Activated CD4-positive, alpha-beta T cell treated with anti-CD3 and anti-CD28 coated beads, Interleukin-2, amount 10 ng/mL, durations not matched to agents 7 days and 5 days (primary cell): Measurements from ENCODE around the gene MCOLN1. TPM values are rescaled to one million over a fixed set of nuclear protein-coding genes. Genes with fewer than 3 reads are reported as not detected.
"Not testable (repeated sequence)": the region's sequence is repeated elsewhere in the genome, so short reads cannot be mapped to it uniquely, and the experiment has no call there.

ENCODE experiments used
- CTCF ChIA-PET: fragments of 350-600 bp; sonication (Branson Sonifier 250); formaldehyde crosslinking; loops from one replicate; lab custom pipeline; 2021; ENCODE audit warnings: antibody characterized with exemption; lab: Charles Lee
- POLR2A ChIA-PET: fragments of 350-600 bp; sonication (Branson Sonifier 250); formaldehyde crosslinking; loops from one replicate; lab custom pipeline; 2021; ENCODE audit warnings: antibody characterized with exemption; lab: Charles Lee
- DNase-seq: peaks from one replicate; pipeline ENCODE4 v3.0.0-alpha.2; 2020
- H3K27ac Mint-ChIP-seq: one replicate; pipeline ENCODE4 v1.8.0; 2021; ENCODE audit warnings: mild to moderate bottlenecking, moderate library complexity, mixed read lengths
- H3K27me3 Mint-ChIP-seq: one replicate; pipeline ENCODE4 v1.8.0; 2021; ENCODE audit warnings: mixed read lengths
- H3K36me3 Mint-ChIP-seq: one replicate; pipeline ENCODE4 v1.8.0; 2021; ENCODE audit warnings: low read depth, mixed read lengths
- H3K4me1 Mint-ChIP-seq: one replicate; pipeline ENCODE4 v1.8.0; 2021; ENCODE audit warnings: mixed read lengths
- H3K4me3 Mint-ChIP-seq: one replicate; pipeline ENCODE4 v1.8.0; 2021; ENCODE audit warnings: mild to moderate bottlenecking, moderate library complexity, mixed read lengths
- H3K9me3 Mint-ChIP-seq: one replicate; pipeline ENCODE4 v1.8.0; 2021; ENCODE audit warnings: mixed read lengths
- total RNA-seq, 2 experiments: library from RNA; stranded (reverse); gene quantifications; one replicate each; pipeline ENCODE4 v1.2.3, GENCODE V29; 2021

The MCOLN1 gene
- total RNA-seq, 2 experiments from 2014 or later, result 13.2 to 14.8 TPM

DNA sequence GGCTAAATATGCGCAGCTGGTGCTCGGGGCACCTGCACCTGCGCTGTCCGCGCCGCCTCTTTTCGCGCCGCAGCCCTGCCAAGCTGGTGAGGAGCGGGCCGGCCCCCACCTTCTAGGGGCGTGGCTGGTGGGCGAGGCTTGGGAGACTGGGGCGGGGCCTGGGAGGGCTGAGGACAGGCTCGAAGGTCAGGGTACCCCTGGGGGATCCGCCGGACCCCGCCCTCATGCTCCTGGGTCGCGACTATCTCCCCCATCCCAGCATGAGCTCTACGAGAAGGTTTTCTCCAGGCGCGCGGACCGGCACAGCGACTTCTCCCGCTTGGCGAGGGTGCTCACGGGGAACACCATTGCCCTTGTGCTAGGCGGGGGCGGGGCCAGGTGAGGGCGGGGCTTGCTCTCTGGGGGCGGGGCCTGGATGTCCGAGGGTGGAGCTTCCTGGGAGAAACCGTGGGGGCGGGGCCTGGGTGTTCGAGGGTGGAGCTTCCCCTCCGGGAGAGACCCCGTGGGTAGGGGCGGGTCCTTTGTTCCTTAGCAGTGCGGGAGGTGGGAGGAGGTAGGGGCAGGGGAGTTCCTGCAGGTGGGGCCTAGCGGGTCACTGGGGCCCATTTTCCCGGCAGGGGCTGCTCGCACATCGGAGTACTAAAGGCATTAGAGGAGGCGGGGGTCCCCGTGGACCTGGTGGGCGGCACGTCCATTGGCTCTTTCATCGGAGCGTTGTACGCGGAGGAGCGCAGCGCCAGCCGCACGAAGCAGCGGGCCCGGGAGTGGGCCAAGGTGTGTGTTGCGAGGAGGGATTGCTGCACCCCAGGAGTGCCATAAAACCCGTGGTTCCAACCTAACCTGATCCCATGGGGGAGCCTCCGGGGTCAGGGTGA, 32.8 kb downstream of the MCOLN1 start:
- POLR2A ChIA-PET, result no interaction called here
- peaks cover 16% of the 10 kb centered on the region for H3K4me1 Mint-ChIP-seq
- peaks cover 2% of the 10 kb centered on the region for H3K9me3 Mint-ChIP-seq
- H3K4me3 Mint-ChIP-seq, result no peak overlapping the region
- peaks cover 53% of the 10 kb centered on the region for H3K36me3 Mint-ChIP-seq
- H3K27me3 Mint-ChIP-seq, result no peaks in the 10 kb centered on the region
- DNase-seq, result peak; percentile 19
- CTCF ChIA-PET, result interaction anchor here (1.6 kb wide), 1 partner anchor 13 kb away, joined by 6 read pairs; no protein-coding TSS in a partner anchor
- no peak overlapping the region for H3K27ac Mint-ChIP-seq

DNA sequence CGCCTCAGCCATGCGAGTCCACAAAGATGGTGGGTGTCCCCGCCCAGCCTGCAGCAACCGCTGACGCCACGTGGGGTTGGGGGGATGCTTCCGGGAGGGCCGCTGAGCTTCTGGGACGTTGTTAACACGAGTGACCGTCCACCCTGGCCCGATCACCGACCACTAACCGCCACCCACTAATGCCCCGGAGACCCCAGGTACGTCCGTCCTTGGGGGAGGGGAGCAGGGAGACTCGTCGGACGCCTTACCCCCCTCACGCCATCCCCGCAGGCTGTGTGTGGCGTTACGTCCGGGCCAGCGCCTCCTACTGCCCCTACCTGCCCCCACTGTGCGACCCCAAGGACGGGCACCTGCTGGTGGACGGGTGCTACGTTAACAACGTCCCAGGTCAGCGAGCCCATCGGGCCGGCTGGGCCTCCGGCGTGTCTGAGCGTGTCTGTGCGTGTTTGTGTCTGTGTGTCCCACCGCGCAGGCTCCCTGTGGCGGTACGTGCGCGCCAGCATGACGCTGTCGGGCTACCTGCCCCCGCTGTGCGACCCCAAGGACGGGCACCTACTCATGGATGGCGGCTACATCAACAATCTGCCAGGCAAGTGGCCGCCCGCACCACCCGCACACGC, 34.4 kb downstream of the MCOLN1 start:
- H3K4me3 Mint-ChIP-seq, result no peak overlapping the region
- peaks cover 13% of the 10 kb centered on the region for H3K4me1 Mint-ChIP-seq
- no peak overlapping the region for H3K27ac Mint-ChIP-seq
- POLR2A ChIA-PET, result no interaction called here
- CTCF ChIA-PET, result interaction anchor here (2.1 kb wide), 1 partner anchor 12 kb away, joined by 9 read pairs; no protein-coding TSS in a partner anchor
- H3K36me3 Mint-ChIP-seq, result peaks cover 43% of the 10 kb centered on the region
- DNase-seq, result no peak
- peaks cover 3% of the 10 kb centered on the region for H3K9me3 Mint-ChIP-seq
- no peaks in the 10 kb centered on the region for H3K27me3 Mint-ChIP-seq

DNA sequence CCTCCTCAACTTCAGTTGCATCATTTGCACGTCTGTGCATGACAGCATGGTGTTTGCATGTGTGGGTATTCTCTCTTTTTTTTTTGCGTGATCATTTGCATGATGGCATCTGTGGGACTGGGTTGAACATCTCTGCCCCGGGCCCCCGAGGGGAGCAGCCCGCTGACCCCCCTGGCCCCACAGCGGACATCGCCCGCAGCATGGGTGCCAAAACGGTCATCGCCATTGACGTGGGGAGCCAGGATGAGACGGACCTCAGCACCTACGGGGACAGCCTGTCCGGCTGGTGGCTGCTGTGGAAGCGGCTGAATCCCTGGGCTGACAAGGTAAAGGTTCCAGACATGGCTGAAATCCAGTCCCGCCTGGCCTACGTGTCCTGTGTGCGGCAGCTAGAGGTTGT, 36.2 kb downstream of the MCOLN1 start:
- DNase-seq, result no peak
- no peak overlapping the region for H3K27ac Mint-ChIP-seq
- CTCF ChIA-PET, result interaction anchor here (0.7 to 2.1 kb wide), 2 partner anchors 10 to 122 kb away, joined by 3 to 9 read pairs; partner anchors contain the start of gene TRAPPC5
- H3K9me3 Mint-ChIP-seq, result peaks cover 3% of the 10 kb centered on the region
- peaks cover 4% of the 10 kb centered on the region for H3K4me1 Mint-ChIP-seq
- no peaks in the 10 kb centered on the region for H3K27me3 Mint-ChIP-seq
- POLR2A ChIA-PET, result no interaction called here
- H3K4me3 Mint-ChIP-seq, result no peak overlapping the region
- H3K36me3 Mint-ChIP-seq, result peaks cover 37% of the 10 kb centered on the region

DNA sequence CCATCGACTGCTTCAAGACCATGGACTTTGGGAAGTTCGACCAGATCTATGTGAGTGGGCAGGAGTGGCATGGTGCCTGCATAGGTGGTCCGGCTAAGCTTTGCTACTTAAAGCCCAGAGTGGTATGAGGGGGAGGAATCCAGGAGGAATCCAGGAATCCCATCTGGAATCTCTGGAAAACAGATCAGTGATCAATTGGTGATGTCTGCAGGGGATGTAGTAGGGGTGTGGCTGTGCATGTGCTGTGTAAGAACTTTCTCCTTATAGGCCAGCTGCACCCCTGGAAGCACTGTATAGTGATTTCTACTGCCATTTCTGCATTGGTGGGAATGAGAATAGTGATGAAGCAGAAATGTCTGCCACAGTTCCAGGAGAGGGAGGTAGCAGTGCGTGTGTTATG, 36.7 kb downstream of the MCOLN1 start:
- Mint-ChIP-seq H3K27ac (no peak overlapping the region), H3K4me3 (no peak overlapping the region), H3K36me3 (peaks cover 37% of the 10 kb centered on the region), H3K4me1 (peaks cover 4% of the 10 kb centered on the region), H3K9me3 (peaks cover 3% of the 10 kb centered on the region), H3K27me3 (no peaks in the 10 kb centered on the region)
- CTCF ChIA-PET, result interaction anchor here (0.7 to 1.1 kb wide), 2 partner anchors 9 to 122 kb away, joined by 3 to 7 read pairs; partner anchors contain the start of gene TRAPPC5
- POLR2A ChIA-PET, result no interaction called here
- no peak for DNase-seq

DNA sequence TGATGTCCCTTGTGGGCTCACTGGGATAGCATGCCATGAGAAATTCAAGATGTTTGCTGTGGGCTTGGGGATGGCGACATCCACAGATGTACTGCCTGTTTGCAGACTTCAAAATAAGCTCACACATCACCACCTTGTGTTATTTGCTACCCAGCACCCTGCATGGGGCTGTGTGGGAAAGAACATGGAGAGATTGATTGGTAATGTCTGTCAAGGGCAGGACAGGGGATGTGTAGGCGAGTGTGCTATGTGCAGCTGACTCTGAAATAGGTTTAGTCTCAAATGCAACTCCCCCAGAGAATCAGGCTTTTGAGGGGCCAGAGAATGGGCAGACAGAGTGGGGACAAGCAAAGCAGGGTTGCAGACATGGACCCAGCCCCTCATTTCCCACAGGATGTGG, 37.8 kb downstream of the MCOLN1 start:
- POLR2A ChIA-PET, result no interaction called here
- Mint-ChIP-seq H3K27me3 (no peaks in the 10 kb centered on the region), H3K4me1 (peaks cover 4% of the 10 kb centered on the region), H3K36me3 (peaks cover 37% of the 10 kb centered on the region), H3K27ac (no peak overlapping the region), H3K4me3 (no peak overlapping the region), H3K9me3 (peaks cover 3% of the 10 kb centered on the region)
- CTCF ChIA-PET, result interaction anchor here (1.1 kb wide), 1 partner anchor 8 kb away, joined by 7 read pairs; no protein-coding TSS in a partner anchor
- DNase-seq, result no peak

DNA sequence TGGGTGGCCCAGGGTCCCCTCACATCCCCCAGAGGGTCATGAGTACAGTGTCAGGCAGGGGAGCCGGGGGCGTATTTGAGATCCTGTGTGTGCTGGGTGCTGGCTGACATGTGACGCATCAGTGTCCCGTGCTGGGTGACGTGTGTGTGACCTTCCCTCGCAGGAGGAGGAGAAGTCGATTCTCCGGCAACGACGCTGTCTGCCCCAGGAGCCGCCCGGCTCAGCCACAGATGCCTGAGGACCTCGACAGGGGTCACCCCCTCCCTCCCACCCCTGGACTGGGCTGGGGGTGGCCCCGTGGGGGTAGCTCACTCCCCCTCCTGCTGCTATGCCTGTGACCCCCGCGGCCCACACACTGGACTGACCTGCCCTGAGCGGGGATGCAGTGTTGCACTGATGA, 38.9 kb downstream of the MCOLN1 start:
- no peak overlapping the region for H3K27ac Mint-ChIP-seq

DNA sequence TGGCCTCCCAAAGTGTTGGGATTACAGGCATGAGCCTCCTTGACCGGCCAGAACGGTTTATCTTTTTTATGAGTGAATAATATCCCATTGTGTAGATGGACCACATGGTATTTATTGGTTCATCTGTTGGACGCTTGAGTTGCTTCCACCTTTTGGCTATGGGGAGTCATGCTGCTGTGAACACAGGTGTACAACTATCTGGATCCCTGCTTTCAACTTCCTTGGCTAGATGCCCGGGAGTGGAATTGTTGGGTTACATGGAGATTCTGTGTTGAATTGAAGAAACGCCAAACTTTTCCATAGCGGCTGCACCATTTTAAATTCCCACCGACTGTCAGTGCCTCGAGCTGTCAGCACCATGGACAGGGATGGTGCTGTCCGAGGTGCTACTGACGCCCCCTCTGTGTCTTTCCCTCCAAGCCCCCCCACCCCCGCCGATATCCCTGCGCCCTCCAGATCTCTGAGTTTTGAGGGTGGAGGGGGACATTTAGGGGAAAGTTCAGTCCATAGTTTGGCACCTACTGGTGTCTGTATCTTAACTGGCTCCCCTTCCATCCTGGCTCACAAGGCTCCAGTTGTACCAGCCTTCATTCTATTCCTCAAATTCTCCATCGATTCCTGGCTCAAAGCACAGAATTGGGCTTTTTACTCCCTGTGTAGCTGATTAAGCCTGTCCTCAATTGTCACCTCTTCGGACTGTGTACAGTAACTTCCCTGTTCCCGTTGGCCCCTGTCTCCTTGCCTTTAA, 40.4 kb downstream of the MCOLN1 start:
- H3K36me3 Mint-ChIP-seq, result peaks cover 19% of the 10 kb centered on the region
- H3K27ac Mint-ChIP-seq, result no peak overlapping the region
- ChIA-PET POLR2A (no interaction called here), CTCF (no interaction called here)
- H3K4me1 Mint-ChIP-seq, result peaks cover 4% of the 10 kb centered on the region
- H3K9me3 Mint-ChIP-seq, result peaks cover 3% of the 10 kb centered on the region
- H3K27me3 Mint-ChIP-seq, result no peaks in the 10 kb centered on the region
- DNase-seq, result no peak
- no peak overlapping the region for H3K4me3 Mint-ChIP-seq

More for the DNA sequence above, 38.9 kb downstream of the MCOLN1 start:
- Mint-ChIP-seq H3K9me3 (peaks cover 3% of the 10 kb centered on the region), H3K4me3 (no peak overlapping the region), H3K4me1 (peaks cover 4% of the 10 kb centered on the region), H3K36me3 (peaks cover 29% of the 10 kb centered on the region), H3K27me3 (no peaks in the 10 kb centered on the region)
- POLR2A ChIA-PET, result no interaction called here
- CTCF ChIA-PET, result no interaction called here
- DNase-seq, result no peak

DNA sequence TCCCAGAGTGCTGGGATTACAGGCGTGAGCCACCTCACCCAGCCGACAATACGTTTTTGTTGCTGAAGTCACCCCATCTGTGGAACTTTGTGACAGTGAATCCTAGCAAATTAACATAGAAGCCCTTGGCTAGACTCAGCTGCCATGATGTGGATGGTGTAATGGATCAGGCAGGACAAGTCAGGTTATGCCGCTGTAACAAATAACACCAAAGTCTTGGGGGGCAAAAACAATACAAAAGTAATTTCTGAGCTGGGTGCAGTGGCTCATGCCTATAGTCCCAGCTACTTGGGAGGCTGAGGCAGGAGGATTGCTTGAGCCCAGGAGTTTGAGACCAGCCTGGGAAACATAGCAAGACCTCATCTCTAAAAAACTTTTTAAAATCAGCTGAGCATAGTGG, 42.4 kb downstream of the MCOLN1 start:
- Mint-ChIP-seq H3K36me3 (peaks cover 9% of the 10 kb centered on the region), H3K4me1 (peaks cover 7% of the 10 kb centered on the region), H3K9me3 (peaks cover 3% of the 10 kb centered on the region), H3K4me3 (no peak overlapping the region), H3K27me3 (no peaks in the 10 kb centered on the region), H3K27ac (no peak overlapping the region)
- no peak for DNase-seq
- ChIA-PET CTCF (no interaction called here), POLR2A (no interaction called here)

DNA sequence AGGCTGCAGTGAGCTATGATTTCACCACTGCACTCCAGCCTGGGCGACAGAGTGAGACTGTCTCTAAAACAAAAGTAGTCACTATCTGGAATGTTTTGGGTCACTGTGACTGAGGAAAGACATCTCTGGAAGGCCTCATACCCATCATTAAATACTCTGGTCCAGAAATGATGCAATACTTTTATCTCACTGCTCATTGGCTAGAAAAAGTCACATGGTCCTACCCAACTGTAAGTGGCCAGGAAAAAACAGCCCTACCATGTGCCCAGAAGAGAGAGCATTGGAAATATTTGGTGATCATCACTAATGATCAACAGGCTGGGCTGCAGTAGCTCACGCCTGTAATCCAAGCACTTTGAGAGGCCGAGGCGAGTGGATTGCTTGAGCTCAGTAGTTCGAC, 42.9 kb downstream of the MCOLN1 start:
- Mint-ChIP-seq H3K36me3 (peaks cover 7% of the 10 kb centered on the region), H3K4me3 (no peak overlapping the region), H3K27me3 (no peaks in the 10 kb centered on the region), H3K27ac (no peak overlapping the region), H3K9me3 (peaks cover under 1% of the 10 kb centered on the region), H3K4me1 (peaks cover 4% of the 10 kb centered on the region)
- ChIA-PET POLR2A (no interaction called here), CTCF (interaction anchor here (1.3 kb wide), 1 partner anchor 235 kb away, joined by 3 read pairs; no protein-coding TSS in a partner anchor)
- no peak for DNase-seq

DNA sequence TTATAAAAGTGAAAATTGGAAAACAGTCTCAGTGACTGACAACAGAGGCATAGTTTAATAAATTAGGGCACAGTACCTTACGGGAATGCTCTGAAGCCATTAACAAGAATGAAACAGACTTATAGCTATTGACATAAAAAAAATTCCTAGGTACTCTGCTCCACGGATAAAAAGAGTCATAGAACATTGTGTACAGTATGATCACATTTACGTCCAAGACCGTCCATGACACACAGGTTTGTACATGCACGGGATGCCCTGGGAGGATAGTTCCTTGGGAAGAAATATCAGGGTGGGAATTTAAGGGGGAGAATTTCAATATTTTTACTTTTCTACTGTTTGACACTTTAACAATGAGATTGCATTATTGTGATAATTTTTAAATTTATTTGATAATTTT, 48.3 kb downstream of the MCOLN1 start:
- no peak overlapping the region for H3K27ac Mint-ChIP-seq
- DNase-seq, result no peak
- H3K4me1 Mint-ChIP-seq, result peaks cover 3% of the 10 kb centered on the region
- no peaks in the 10 kb centered on the region for H3K9me3 Mint-ChIP-seq
- H3K36me3 Mint-ChIP-seq, result no peaks in the 10 kb centered on the region
- no peaks in the 10 kb centered on the region for H3K27me3 Mint-ChIP-seq
- no peak overlapping the region for H3K4me3 Mint-ChIP-seq
- ChIA-PET POLR2A (no interaction called here), CTCF (interaction anchor here (0.6 kb wide), 1 partner anchor 1097 kb away, joined by 3 read pairs; no protein-coding TSS in a partner anchor)

DNA sequence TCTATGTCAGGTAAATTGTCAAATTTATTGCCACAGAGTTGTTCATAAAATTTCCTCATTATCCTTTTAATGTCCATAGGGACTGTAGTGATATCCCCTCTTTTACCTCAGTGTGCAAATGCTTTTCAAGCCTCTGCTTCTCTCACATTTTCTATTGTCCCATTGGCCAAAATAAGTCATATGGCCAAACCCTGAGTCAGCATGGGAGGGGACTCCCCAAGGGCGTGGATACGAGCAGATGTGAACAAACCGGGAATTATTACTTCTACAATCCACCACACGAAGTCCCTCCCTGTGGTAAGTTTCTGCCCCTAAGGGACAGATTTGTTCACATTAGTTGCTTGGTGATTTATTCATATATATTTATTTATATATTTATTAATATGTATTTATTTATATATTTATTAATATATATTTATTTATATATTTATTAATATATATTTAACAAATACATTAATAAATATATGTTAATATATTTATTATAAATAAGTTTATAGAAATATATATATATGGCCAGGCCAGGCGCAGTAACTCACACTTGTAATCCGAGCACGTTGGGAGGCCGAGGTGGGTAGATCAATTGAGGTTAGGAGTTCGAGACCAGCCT, 53.1 kb downstream of the MCOLN1 start:
- ChIA-PET POLR2A (no interaction called here), CTCF (no interaction called here)
- DNase-seq, result no peak
- H3K4me3 Mint-ChIP-seq, result no peak overlapping the region
- no peak overlapping the region for H3K27ac Mint-ChIP-seq
- H3K9me3 Mint-ChIP-seq, result no peaks in the 10 kb centered on the region
- no peaks in the 10 kb centered on the region for H3K36me3 Mint-ChIP-seq
- no peaks in the 10 kb centered on the region for H3K27me3 Mint-ChIP-seq
- no peaks in the 10 kb centered on the region for H3K4me1 Mint-ChIP-seq

DNA sequence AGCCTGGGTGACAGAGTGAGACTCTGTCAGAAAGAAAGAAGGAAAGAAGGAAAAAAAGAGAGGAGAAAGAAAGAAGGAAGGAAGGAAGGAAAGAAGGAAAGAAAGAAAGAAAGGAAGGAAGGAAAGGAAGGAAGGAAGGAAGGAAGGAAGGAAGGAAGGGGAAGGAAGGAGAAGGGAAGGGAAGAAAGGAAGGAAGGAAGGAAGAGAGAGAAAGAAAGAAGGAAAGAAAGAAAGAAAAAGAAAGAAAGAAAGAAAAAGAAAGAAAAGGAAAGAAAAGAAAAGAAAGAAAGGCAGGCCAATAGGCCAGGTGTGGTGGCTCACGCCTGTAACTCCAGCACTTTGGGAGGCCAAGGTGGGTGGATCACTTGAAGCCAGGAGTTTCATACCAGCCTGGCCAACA, 55.0 kb downstream of the MCOLN1 start:
- CTCF ChIA-PET, result interaction anchor here (0.6 to 1.4 kb wide), 2 partner anchors 9 to 367 kb away, joined by 3 read pairs; no protein-coding TSS in a partner anchor
- H3K27ac Mint-ChIP-seq, DNase-seq, POLR2A ChIA-PET, H3K4me3 Mint-ChIP-seq, H3K9me3 Mint-ChIP-seq, H3K36me3 Mint-ChIP-seq, H3K27me3 Mint-ChIP-seq, H3K4me1 Mint-ChIP-seq: not testable (repeated sequence)
